GM19240 (cell line): ENCODE results near the gene PPM1N.

Source experiments
- DNase-seq: peaks from one replicate; pipeline ENCODE4 v3.0.0; 2011; ENCODE audit warnings: low spot score; ENCODE audit not compliant: insufficient read length

The PPM1N gene

GRCh38 chr19:45498411-45499195 is at the start of gene PPM1N:
TSS of gene PPM1N (plus strand) at chr19:45498443. CDS start at chr19:45498473, 30 bp downstream.
- DNase-seq, result no peak

DNA sequence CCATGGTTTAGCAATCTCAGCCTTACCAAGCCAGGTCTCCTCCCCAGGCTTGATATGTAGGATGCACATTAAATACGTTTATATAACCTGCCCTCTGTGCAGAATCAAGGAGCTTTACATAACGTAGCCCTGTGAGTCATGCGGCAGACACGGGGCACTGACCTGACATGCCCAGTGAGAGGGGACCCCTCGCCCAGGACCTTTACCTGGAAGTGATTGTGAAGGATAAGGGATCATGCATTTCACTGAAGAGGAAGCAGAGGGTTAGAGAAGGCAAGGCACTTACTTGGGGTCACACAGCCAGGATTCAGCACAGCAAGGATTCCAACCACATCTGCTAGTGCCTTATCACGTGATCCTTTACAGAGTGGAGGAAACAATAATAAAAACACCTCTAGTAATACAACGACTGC is 49.4 kb upstream of the PPM1N start:
- DNase-seq, result no peak

- DNase-seq, result no peak
Measured at GRCh38 chr19:45450012-45450333, 48.3 kb upstream of the PPM1N start.

DNA sequence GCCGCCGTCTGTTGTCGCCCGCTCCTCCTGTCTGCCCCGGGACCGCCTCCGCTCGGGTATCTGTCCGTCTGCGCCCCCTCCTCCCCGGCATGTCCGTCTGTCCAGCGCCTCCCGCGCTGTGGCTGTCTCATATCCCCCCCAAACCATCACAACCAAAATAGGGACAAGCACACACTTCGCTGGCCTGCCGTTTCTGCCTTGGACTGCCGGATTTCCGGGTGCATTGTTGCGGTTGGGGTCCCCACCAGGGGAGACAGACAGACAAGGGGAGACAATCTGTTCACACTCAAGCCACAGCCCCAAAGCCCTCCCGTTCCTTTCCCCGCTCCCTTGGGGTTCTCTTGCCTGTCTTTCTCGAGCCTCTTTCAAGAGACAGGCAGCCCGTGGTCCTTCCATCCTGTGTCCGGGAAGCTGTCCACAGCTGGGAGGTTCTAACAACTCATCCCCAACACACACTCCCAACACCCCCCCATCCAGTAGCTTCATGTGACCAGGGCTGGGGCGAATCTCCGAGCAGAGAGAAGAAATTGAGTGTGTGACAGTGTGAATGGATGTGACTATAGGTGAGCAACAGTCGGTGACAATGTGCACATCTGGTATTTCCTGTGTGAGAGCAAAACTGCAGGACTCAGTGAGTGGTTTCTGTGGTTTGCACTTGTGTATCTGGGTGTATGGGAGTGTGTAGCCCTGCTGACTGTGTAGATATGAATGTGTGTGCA is 47.0 kb upstream of the PPM1N start:
- DNase-seq, result no peak

DNA sequence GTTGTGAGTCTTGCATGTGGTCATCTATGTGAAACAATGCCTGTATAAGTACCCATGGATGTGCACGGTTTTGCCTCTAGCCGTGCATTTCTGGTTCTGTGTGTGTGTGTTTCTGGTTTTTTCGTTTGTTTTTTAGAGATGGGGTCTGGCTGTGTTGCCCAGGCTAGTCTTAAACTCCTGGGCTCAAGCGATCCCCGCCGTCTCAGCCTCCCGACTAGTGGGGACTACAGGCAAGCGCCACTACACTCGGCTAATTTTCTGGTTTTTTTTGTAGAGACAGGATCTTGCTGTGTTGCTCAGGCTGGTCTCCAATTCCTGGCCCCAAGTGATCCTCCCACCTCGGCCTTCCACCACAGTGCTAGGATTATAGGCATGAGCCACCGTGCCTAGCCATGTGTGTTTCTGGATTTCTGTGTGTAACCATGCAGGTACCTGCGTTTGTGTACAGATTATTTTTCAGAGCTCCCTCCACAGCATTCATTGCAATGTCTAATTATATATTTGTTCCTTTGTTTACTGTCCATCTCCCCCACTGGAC is 46.3 kb upstream of the PPM1N start:
- DNase-seq, result no peak

- no peak for DNase-seq
Measured at GRCh38 chr19:45455707-45456499, 42.3 kb upstream of the PPM1N start.

DNA sequence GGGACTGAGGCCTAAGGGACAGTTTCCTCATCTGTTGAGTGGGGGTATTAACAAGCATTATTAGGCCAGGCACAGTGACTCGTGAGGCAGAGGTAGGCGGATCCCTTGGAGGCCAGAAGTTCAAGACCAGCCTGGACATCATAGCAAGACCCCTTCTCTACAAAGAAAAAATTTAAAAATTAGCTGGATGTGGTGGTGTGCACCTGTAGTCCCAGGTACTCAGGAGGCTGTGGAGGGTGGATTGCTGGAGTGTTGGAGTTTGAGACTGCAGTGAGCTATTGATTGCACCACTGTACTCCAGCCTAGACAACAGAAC is 41.8 kb upstream of the PPM1N start:
- no peak for DNase-seq

- no peak for DNase-seq
Measured at GRCh38 chr19:45457776-45458175, 40.5 kb upstream of the PPM1N start.

- DNase-seq, result no peak
Measured at GRCh38 chr19:45460807-45461347, 37.4 kb upstream of the PPM1N start.

DNA sequence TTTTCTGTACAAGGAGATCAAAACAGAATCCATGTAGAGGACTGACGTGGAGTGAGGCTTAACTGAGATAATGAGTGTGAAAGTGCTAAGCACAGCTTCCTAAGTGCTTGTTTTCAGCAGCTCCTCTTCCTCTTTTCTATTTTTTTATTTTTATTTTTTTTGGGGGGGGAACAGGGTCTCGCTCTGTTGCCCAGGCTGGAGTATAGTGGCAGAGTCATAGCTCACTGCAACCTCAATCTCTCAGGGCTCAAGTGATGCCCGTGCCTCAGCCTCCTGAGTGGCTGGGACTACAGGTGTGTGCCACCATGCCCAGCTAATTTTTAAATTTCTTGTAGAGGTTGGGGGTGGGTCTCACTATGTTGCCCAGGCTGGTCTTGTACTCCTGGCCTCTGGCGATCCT is 36.1 kb upstream of the PPM1N start:
- no peak for DNase-seq

DNA sequence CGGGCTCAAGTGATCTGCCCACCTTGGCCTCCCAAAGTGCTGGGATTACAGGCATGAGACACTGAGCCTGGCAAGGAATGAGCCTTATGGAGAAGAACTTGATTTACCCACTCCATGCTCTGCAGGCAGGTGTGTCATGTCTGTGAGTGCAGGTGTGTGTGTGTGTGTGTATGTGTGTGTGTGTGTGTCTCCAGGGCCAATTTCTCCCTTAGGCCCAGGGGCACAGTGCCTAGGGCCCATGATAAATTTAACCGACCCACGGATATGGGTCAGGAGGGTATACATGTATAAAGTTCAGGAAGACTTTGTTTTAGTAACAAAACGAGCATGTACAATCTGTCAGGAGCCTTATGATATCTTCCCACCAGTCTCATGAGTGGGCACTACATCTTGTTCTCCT is 35.0 kb upstream of the PPM1N start:
- no peak for DNase-seq

DNA sequence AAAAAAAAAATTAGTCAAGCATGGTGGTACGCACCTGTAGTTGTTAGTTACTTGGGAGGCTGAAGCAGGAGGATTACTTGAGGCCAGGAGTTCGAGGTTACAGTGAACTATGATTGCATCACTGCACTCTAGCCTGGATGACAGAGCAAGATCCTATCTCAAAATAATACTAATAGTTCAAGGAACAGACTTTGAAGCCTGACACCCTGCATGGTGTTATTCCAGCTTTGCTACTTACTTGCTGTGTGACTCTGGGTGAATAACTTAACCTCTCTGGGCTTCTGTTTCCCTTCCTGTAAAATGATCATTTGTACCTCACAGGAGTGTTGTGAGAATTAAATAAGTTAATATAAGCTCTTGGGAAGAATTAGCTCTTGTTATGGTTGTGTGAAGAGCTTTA is 34.0 kb upstream of the PPM1N start:
- no peak for DNase-seq

DNA sequence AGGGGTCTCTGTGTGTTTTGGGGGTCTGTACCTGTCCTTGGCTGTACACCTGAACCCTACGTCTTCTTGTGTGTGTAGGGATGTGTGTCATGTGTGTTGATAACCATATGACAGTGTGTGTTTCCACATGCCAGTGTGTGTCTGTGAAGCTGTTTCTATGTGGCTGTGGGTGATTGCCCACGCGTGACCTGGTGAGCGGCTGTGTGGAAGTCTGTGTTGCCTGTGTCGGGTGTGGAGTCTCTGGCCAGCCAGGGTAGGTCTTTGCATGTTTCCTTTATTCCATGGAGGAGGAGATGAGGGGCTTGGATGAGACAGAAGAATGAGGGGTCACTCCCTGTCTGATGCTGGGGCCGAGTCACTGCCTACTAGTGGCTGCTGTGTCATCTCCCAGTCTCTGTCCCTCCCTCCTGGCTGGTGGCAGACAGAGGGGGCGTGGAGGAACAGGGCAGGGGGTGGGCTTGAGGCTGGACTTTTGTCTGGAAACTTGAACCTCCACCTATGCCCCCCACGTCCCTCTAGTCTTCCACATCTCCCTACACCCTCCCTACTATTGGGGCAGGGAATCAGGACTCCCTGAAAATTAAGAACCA is 33.3 kb upstream of the PPM1N start:
- no peak for DNase-seq

- DNase-seq, result no peak
Measured at GRCh38 chr19:45467115-45467455, 31.2 kb upstream of the PPM1N start.

DNA sequence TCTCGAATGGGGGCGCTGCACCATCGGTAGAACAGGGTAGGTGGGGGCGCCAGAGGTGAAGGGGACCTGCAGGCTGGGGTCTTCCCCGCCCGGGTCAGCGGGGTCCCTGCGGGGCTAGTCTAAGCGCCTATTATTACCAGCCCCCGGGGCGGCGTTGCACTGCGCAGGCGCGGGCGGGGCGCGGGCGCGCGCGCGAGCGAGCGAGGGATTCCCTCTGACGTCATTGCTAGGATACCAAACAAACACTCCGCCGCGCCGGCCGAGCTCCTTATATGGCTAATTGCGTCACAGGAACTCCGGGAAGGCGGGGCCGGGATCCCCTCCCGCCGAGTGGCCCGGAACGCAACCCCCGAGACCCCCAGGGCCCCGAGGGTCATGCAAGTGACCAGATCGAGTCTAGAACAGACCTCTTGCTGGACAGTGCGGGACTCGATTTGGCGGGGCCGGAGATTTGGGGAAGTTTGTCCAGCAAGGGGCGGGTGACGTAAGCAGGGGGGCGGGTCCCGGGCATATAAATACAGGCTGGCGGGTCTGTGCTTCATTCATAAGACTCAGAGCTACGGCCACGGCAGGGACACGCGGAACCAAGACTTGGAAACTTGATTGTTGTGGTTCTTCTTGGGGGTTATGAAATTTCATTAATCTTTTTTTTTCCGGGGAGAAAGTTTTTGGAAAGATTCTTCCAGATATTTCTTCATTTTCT is 30.6 kb upstream of the PPM1N start, which contains the start of gene FOSB:
Gene FOSB, plus strand, starts transcription at position 541 of the 703 bp plus-strand sequence. CDS start 591 bp downstream, outside the sequence.
- peak; percentile 70 for DNase-seq

DNA sequence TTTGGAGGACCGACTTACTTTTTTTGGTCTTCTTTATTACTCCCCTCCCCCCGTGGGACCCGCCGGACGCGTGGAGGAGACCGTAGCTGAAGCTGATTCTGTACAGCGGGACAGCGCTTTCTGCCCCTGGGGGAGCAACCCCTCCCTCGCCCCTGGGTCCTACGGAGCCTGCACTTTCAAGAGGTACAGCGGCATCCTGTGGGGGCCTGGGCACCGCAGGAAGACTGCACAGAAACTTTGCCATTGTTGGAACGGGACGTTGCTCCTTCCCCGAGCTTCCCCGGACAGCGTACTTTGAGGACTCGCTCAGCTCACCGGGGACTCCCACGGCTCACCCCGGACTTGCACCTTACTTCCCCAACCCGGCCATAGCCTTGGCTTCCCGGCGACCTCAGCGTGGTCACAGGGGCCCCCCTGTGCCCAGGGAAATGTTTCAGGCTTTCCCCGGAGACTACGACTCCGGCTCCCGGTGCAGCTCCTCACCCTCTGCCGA is 30.0 kb upstream of the PPM1N start:
- DNase-seq, result no peak

DNA sequence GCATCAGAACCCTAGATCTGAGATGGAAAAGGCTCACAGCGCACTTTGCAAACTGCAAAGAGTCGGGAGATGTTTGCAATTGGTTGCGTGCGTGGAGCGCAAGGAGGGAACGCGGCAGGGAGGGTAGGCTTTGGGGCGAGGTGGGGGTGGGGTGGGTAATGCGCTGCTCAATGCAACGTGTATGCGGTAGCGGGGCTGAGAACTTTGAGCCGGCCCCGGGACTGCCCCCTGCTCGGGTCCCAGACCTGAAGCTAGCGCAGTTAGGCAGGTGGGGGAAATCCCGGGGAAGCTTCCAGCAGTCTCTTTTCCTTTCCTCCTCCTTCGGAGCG is 29.5 kb upstream of the PPM1N start:
- no peak for DNase-seq

- DNase-seq, result peak; percentile 79
Measured at GRCh38 chr19:45469132-45469944, 28.9 kb upstream of the PPM1N start.

GRCh38 chr19:45469945-45470761 is 28.1 kb upstream of the PPM1N start:
- no peak for DNase-seq
